PC-3 (cell line): ENCODE data around the gene KCNH1. TPM values are rescaled to one million over a fixed set of nuclear protein-coding genes. Genes with fewer than 3 reads are reported as not detected.

Source experiments
- ATAC-seq: fragments of 200-7000 bp; cut with Tn5 transposase; 2 replicates; pipeline ENCODE4 v1.9.1; 2020; ENCODE audit warnings: mild to moderate bottlenecking, moderate library complexity
- BruUV-seq: library from RNA; stranded (reverse); fragments of 400-500 nt; replicated peaks from 2 replicates; lab custom pipeline; 2021; lab: Mats Ljungman, UMichigan
- CTCF ChIA-PET: fragments of 300-600 bp; sonication (Branson Sonifier 250); formaldehyde crosslinking; loops from one replicate; lab custom pipeline; 2022; ENCODE audit warnings: antibody characterized with exemption; lab: Charles Lee
- POLR2A ChIA-PET: fragments of 300-600 bp; sonication (Branson Sonifier 250); formaldehyde crosslinking; loops from one replicate; lab custom pipeline; 2022; ENCODE audit warnings: antibody characterized with exemption; ENCODE audit not compliant: unreplicated experiment; lab: Charles Lee
- DNase-seq: peaks from one replicate; pipeline ENCODE4 v3.0.0-alpha.2; 2015
- H2AFZ ChIP-seq: fragments of 300-600 bp; sonication (generic); 2 replicates; pipeline ENCODE4 v1.6.0; 2016; ENCODE audit warnings: antibody characterized with exemption, low read length
- H3F3A ChIP-seq: fragments of 300-600 bp; sonication (generic); one replicate; pipeline ENCODE4 v1.6.0; 2017; ENCODE audit warnings: antibody characterized with exemption, low read length, control low read depth, mild to moderate bottlenecking; ENCODE audit not compliant: unreplicated experiment
- H3K27ac ChIP-seq: fragments of 300-600 bp; sonication (generic); 2 replicates; pipeline ENCODE4 v1.5.1; 2016; ENCODE audit warnings: mild to moderate bottlenecking, low read length
- H3K27me3 ChIP-seq: fragments of 300-600 bp; sonication (generic); 2 replicates; pipeline ENCODE4 v1.6.1; 2016; ENCODE audit warnings: low read length, mixed read lengths
- H3K36me3 ChIP-seq: fragments of 300-600 bp; sonication (generic); 2 replicates; pipeline ENCODE4 v1.6.1; 2016; ENCODE audit warnings: low read depth, mixed run types, low read length, mixed read lengths
- H3K4me1 ChIP-seq: fragments of 300-600 bp; sonication (generic); 2 replicates; pipeline ENCODE4 v1.5.1; 2016; ENCODE audit warnings: low read length; ENCODE audit not compliant: insufficient read depth
- H3K4me2 ChIP-seq: fragments of 300-600 bp; sonication (generic); 2 replicates; pipeline ENCODE4 v1.6.0; 2016; ENCODE audit warnings: low read length
- H3K4me3 ChIP-seq: fragments of 300-600 bp; sonication (generic); 2 replicates; pipeline ENCODE4 v1.5.1; 2016; ENCODE audit warnings: mild to moderate bottlenecking, low read length, mixed read lengths
- H3K79me2 ChIP-seq: fragments of 300-600 bp; sonication (generic); 2 replicates; pipeline ENCODE4 v1.6.1; 2017; ENCODE audit warnings: low read length, mixed read lengths
- H3K9ac ChIP-seq: fragments of 300-600 bp; sonication (generic); 2 replicates; pipeline ENCODE4 v1.6.0; 2016; ENCODE audit warnings: mild to moderate bottlenecking, low read length
- H3K9me2 ChIP-seq: fragments of 300-600 bp; sonication (generic); replicated peaks from 2 replicates; pipeline ENCODE4 v1.6.1; 2016; ENCODE audit warnings: mixed run types, low read length, mixed read lengths
- H3K9me3 ChIP-seq: fragments of 300-600 bp; sonication (generic); 2 replicates; pipeline ENCODE4 v1.6.1; 2016; ENCODE audit warnings: low read length, mixed read lengths
- H4K20me1 ChIP-seq: fragments of 300-600 bp; sonication (generic); 2 replicates; pipeline ENCODE4 v1.6.1; 2016; ENCODE audit warnings: low read length, mixed read lengths
- CTCF ChIP-seq: fragments of 300-600 bp; sonication (generic); conservative IDR thresholded peaks from 2 replicates; pipeline ENCODE4 v1.5.1; 2017; ENCODE audit warnings: antibody characterized with exemption, low read depth, mild to moderate bottlenecking, low read length
- EZH2 ChIP-seq: fragments of 300-600 bp; sonication (generic); IDR thresholded peaks from one replicate; pipeline ENCODE4 v1.6.1; 2017; ENCODE audit warnings: antibody characterized with exemption, mild to moderate bottlenecking, low read length; ENCODE audit not compliant: unreplicated experiment
- EZH2phosphoT487 ChIP-seq: fragments of 300-600 bp; sonication (generic); IDR thresholded peaks from 2 replicates; pipeline ENCODE4 v1.6.1; 2018; ENCODE audit warnings: mild to moderate bottlenecking, antibody characterized with exemption, low read length, borderline replicate concordance
- intact Hi-C: fragments of 100-400 bp; cut with micrococcal nuclease; formaldehyde crosslinking; loops from 2 replicates; pipeline ENCODE4 v1.9.0; 2023
- total RNA-seq: library from RNA; depleted of rRNA; stranded (reverse); fragments of >200 nt; gene quantifications from 2 replicates; pipeline ENCODE4 v1.2.3, GENCODE V29; 2014

The KCNH1 gene
- total RNA-seq, 1 experiment from 2014 or later: not detected

GRCh38 chr1:210687582-210688279 lies 446.2 kb downstream of the KCNH1 start:
- no peak for TF ChIP-seq CTCF
- no peak for TF ChIP-seq EZH2
- TF ChIP-seq EZH2phosphoT487: no peak
- no peaks in the 10 kb centered on the region for H3F3A ChIP-seq
- CTCF ChIA-PET: no interaction called here
- no peaks in the 10 kb centered on the region for H4K20me1 ChIP-seq
- H3K36me3 ChIP-seq: no peaks in the 10 kb centered on the region
- H2AFZ ChIP-seq: no peak overlapping the region
- peaks cover 8% of the 10 kb centered on the region; the same call in 1 of the 2 replicates for H3K27me3 ChIP-seq
- POLR2A ChIA-PET: no interaction called here
- H3K4me1 ChIP-seq: no peaks in the 10 kb centered on the region
- H3K9me2 ChIP-seq: no peaks in the 10 kb centered on the region
- ATAC-seq (no peak), DNase-seq (peak; percentile 27)
- no peaks in the 10 kb centered on the region for H3K79me2 ChIP-seq
- intact Hi-C loops: no loop called here
- peaks cover 2% of the 10 kb centered on the region; the same call in 1 of the 2 replicates for H3K9me3 ChIP-seq
- H3K4me3 ChIP-seq: no peak overlapping the region
- H3K9ac ChIP-seq: no peak overlapping the region
- no peak overlapping the region for H3K27ac ChIP-seq
- H3K4me2 ChIP-seq: no peak overlapping the region
- no TSS peak for BruUV-seq

GRCh38 chr1:210686841-210687240 lies 447.1 kb downstream of the KCNH1 start:
- H3K4me3 ChIP-seq: no peak overlapping the region
- no peaks in the 10 kb centered on the region for H3K79me2 ChIP-seq
- DNase-seq: no peak
- intact Hi-C loops: no loop called here
- ATAC-seq: no peak
- H3K9ac ChIP-seq: no peak overlapping the region
- no peaks in the 10 kb centered on the region for H3K4me1 ChIP-seq
- H3F3A ChIP-seq: no peaks in the 10 kb centered on the region
- H2AFZ ChIP-seq: no peak overlapping the region
- H3K27me3 ChIP-seq: peaks cover 3% of the 10 kb centered on the region; the same call in 1 of the 2 replicates
- BruUV-seq: no TSS peak
- no peaks in the 10 kb centered on the region for H3K9me2 ChIP-seq
- POLR2A ChIA-PET: no interaction called here
- H4K20me1 ChIP-seq: no peaks in the 10 kb centered on the region
- H3K4me2 ChIP-seq: no peak overlapping the region
- no peaks in the 10 kb centered on the region for H3K9me3 ChIP-seq
- TF ChIP-seq CTCF (no peak), EZH2phosphoT487 (no peak), EZH2 (no peak)
- H3K27ac ChIP-seq: no peak overlapping the region
- no peaks in the 10 kb centered on the region for H3K36me3 ChIP-seq
- CTCF ChIA-PET: no interaction called here

- no peak overlapping the region for H3K9ac ChIP-seq
- no peak for ATAC-seq
- H3F3A ChIP-seq: no peaks in the 10 kb centered on the region
- no peak for DNase-seq
- no peak overlapping the region for H3K4me2 ChIP-seq
- no peak overlapping the region for H3K27ac ChIP-seq
- H4K20me1 ChIP-seq: no peaks in the 10 kb centered on the region
- no peaks in the 10 kb centered on the region for H3K79me2 ChIP-seq
- ChIA-PET POLR2A (no interaction called here), CTCF (no interaction called here)
- no peaks in the 10 kb centered on the region for H3K36me3 ChIP-seq
- TF ChIP-seq EZH2 (no peak), CTCF (no peak), EZH2phosphoT487 (no peak)
- no peak overlapping the region for H2AFZ ChIP-seq
- H3K4me1 ChIP-seq: no peaks in the 10 kb centered on the region
- intact Hi-C loops: no loop called here
- H3K9me3 ChIP-seq: no peaks in the 10 kb centered on the region
- BruUV-seq: no TSS peak
- H3K27me3 ChIP-seq: peaks cover 3% of the 10 kb centered on the region; the same call in 1 of the 2 replicates
- H3K4me3 ChIP-seq: no peak overlapping the region
- H3K9me2 ChIP-seq: no peaks in the 10 kb centered on the region
These were observed 448.7 kb downstream of the KCNH1 start for GRCh38 chr1:210685295-210685650.
